Amniotic stem cell (primary cell): ENCODE results near the gene CNTNAP5.

Experiments
- DNase-seq: peaks from one replicate; lab custom pipeline; 2025; lab: John Stamatoyannopoulos, UW

The CNTNAP5 gene

GRCh38 chr2:124698979-124699565 is 674.0 kb downstream of the CNTNAP5 start:
- DNase-seq = no peak

GRCh38 chr2:124702777-124703176 is 677.7 kb downstream of the CNTNAP5 start:
- no peak for DNase-seq

- DNase-seq = no peak
These were observed 679.2 kb downstream of the CNTNAP5 start for GRCh38 chr2:124704071-124704925.

- no peak for DNase-seq
These were observed 683.6 kb downstream of the CNTNAP5 start for GRCh38 chr2:124708661-124709060.

GRCh38 chr2:124713969-124714368 is 688.9 kb downstream of the CNTNAP5 start:
- no peak for DNase-seq

- DNase-seq = no peak
These were observed 700.1 kb downstream of the CNTNAP5 start for GRCh38 chr2:124725187-124725586.

- no peak for DNase-seq
These were observed 715.5 kb downstream of the CNTNAP5 start for GRCh38 chr2:124740636-124741035.

- no peak for DNase-seq
These were observed 728.8 kb downstream of the CNTNAP5 start for GRCh38 chr2:124753842-124754241.

- no peak for DNase-seq
These were observed 730.3 kb downstream of the CNTNAP5 start for GRCh38 chr2:124755386-124755785.

GRCh38 chr2:124756048-124756447 is 731.0 kb downstream of the CNTNAP5 start:
- DNase-seq = no peak

GRCh38 chr2:124762388-124762787 is 737.3 kb downstream of the CNTNAP5 start:
- no peak for DNase-seq

GRCh38 chr2:124763611-124764010 is 738.5 kb downstream of the CNTNAP5 start:
- no peak for DNase-seq

GRCh38 chr2:124774781-124775180 is 749.7 kb downstream of the CNTNAP5 start:
- DNase-seq = no peak

- no peak for DNase-seq
These were observed 751.2 kb downstream of the CNTNAP5 start for GRCh38 chr2:124776332-124776731.

- no peak for DNase-seq
These were observed 753.0 kb downstream of the CNTNAP5 start for GRCh38 chr2:124778076-124778475.

GRCh38 chr2:124796647-124797046 is 771.6 kb downstream of the CNTNAP5 start:
- DNase-seq = no peak

- no peak for DNase-seq
These were observed 772.0 kb downstream of the CNTNAP5 start for GRCh38 chr2:124797049-124797448.

- DNase-seq = no peak
These were observed 773.5 kb downstream of the CNTNAP5 start for GRCh38 chr2:124798551-124798950.

GRCh38 chr2:124804014-124804940 is 779.2 kb downstream of the CNTNAP5 start:
- no peak for DNase-seq

- no peak for DNase-seq
These were observed 780.0 kb downstream of the CNTNAP5 start for GRCh38 chr2:124805060-124805459.

GRCh38 chr2:124810132-124810531 is 785.0 kb downstream of the CNTNAP5 start:
- DNase-seq = no peak

- DNase-seq = no peak
These were observed 790.1 kb downstream of the CNTNAP5 start for GRCh38 chr2:124814968-124815745.
